Kidney tubule cell (primary cell): ENCODE measurements around the gene LRMDA.
"Not testable (repeated sequence)": the region's sequence is repeated elsewhere in the genome, so short reads cannot be mapped to it uniquely, and the experiment has no call there.

Source experiments
- DNase-seq: peaks from one replicate; pipeline ENCODE4 v3.0.0-alpha.2; 2018; ENCODE audit warnings: low spot score

LRMDA gene

GRCh38 chr10:76554478-76554877 lies 1123.1 kb downstream of the LRMDA start:
- DNase-seq = no peak

- DNase-seq = no peak
Observed at GRCh38 chr10:76555067-76555670, 1123.7 kb downstream of the LRMDA start.

- no peak for DNase-seq
Observed at GRCh38 chr10:76557366-76557765, 1125.9 kb downstream of the LRMDA start.

GRCh38 chr10:76558586-76558985 lies 1127.2 kb downstream of the LRMDA start:
- peak; percentile 32 for DNase-seq

GRCh38 chr10:76558996-76559891 lies 1127.8 kb downstream of the LRMDA start:
- DNase-seq = no peak

- DNase-seq = no peak
Observed at GRCh38 chr10:76559892-76560220, 1128.4 kb downstream of the LRMDA start.

GRCh38 chr10:76560338-76560737 lies 1128.9 kb downstream of the LRMDA start:
- DNase-seq = no peak

- no peak for DNase-seq
Observed at GRCh38 chr10:76563286-76563685, 1131.9 kb downstream of the LRMDA start.

- DNase-seq = no peak
Observed at GRCh38 chr10:76572021-76572420, 1140.6 kb downstream of the LRMDA start.

- peak; percentile 48 for DNase-seq
Observed at GRCh38 chr10:76576276-76576962, 1145.0 kb downstream of the LRMDA start.

- DNase-seq = no peak
Observed at GRCh38 chr10:76577455-76577854, 1146.0 kb downstream of the LRMDA start.

GRCh38 chr10:76581506-76582256 lies 1150.3 kb downstream of the LRMDA start:
- no peak for DNase-seq

GRCh38 chr10:76582531-76582930 lies 1151.1 kb downstream of the LRMDA start:
- no peak for DNase-seq

- DNase-seq = peak; percentile 86
Observed at GRCh38 chr10:76583711-76584161, 1152.3 kb downstream of the LRMDA start.

- not testable (repeated sequence) for DNase-seq
Observed at GRCh38 chr10:76584466-76584865, 1153.0 kb downstream of the LRMDA start.
